Loucy (cell line): ENCODE measurements around the gene BFAR.
"Not testable (repeated sequence)": the region's sequence is repeated elsewhere in the genome, so short reads cannot be mapped to it uniquely, and the experiment has no call there.

Source experiments
- H2AFZ ChIP-seq: fragments of 200-600 bp; sonication (generic); 2 replicates; pipeline ENCODE4 v1.6.0; 2016; ENCODE audit warnings: antibody characterized with exemption, mild to moderate bottlenecking, low read length, moderate library complexity
- H3F3A ChIP-seq: fragments of 200-600 bp; 2 replicates; pipeline ENCODE4 v1.6.0; 2016; ENCODE audit warnings: antibody characterized with exemption, low read depth, mild to moderate bottlenecking
- H3K27me3 ChIP-seq: fragments of 200-600 bp; sonication (generic); 2 replicates; pipeline ENCODE4 v1.6.1; 2014; ENCODE audit warnings: low read length, mild to moderate bottlenecking; ENCODE audit not compliant: insufficient read depth, poor library complexity, severe bottlenecking
- H3K36me3 ChIP-seq: fragments of 200-600 bp; sonication (generic); 2 replicates; pipeline ENCODE4 v1.6.1; 2016; ENCODE audit warnings: low read length; ENCODE audit not compliant: insufficient read depth
- H3K4me1 ChIP-seq: fragments of 200-600 bp; sonication (generic); 2 replicates; pipeline ENCODE4 v1.5.1; 2014; ENCODE audit warnings: low read length, mild to moderate bottlenecking; ENCODE audit not compliant: insufficient read depth, poor library complexity, severe bottlenecking
- H3K4me2 ChIP-seq: fragments of 200-600 bp; sonication (generic); 2 replicates; pipeline ENCODE4 v1.6.0; 2014; ENCODE audit warnings: antibody characterized with exemption, low read length, low read depth, mild to moderate bottlenecking; ENCODE audit not compliant: poor library complexity, severe bottlenecking
- H3K4me3 ChIP-seq: fragments of 200-600 bp; sonication (generic); 2 replicates; pipeline ENCODE4 v1.5.1; 2014; ENCODE audit warnings: low read length, mild to moderate bottlenecking, mixed read lengths; ENCODE audit not compliant: poor library complexity, severe bottlenecking
- H3K79me2 ChIP-seq: fragments of 200-600 bp; sonication (generic); 2 replicates; pipeline ENCODE4 v1.6.1; 2014; ENCODE audit warnings: low read length; ENCODE audit not compliant: insufficient read depth
- H3K9ac ChIP-seq: fragments of 200-600 bp; sonication (generic); 2 replicates; pipeline ENCODE4 v1.6.0; 2014; ENCODE audit warnings: mild to moderate bottlenecking, low read depth, low read length, moderate library complexity; ENCODE audit not compliant: poor library complexity, severe bottlenecking
- H3K9me2 ChIP-seq: fragments of 200-600 bp; sonication (generic); replicated peaks from 2 replicates; pipeline ENCODE4 v1.6.1; 2016; ENCODE audit warnings: low read depth, low read length, mixed read lengths
- H3K9me3 ChIP-seq: fragments of 200-600 bp; sonication (generic); 2 replicates; pipeline ENCODE4 v1.6.1; 2014; ENCODE audit warnings: mild to moderate bottlenecking, antibody characterized with exemption, low read length, low read depth; ENCODE audit not compliant: insufficient read depth
- H4K20me1 ChIP-seq: fragments of 200-600 bp; sonication (generic); 2 replicates; pipeline ENCODE4 v1.6.0; 2014; ENCODE audit warnings: antibody characterized with exemption, low read length, mild to moderate bottlenecking; ENCODE audit not compliant: insufficient read depth, poor library complexity, severe bottlenecking

The BFAR gene

DNA sequence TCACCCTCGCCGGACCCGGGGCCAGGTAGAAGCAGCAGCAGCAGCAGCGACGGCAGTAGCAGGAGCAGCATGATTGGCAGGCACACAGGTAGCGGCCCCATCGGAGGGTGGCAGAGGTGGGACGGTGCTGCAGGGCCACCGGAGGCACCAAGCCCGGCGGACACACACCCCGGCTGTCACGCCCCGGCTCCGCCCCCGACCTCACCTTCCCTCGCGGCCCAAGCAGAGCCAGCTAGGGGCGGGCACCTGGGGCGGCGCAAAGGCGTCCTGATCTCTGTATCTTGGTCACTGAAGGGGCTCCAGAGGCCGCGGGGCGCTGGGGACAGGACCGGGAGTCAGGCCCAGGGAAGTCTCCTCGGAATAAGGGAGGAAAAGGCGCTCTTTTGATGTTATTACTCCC is 61.4 kb downstream of the BFAR start, which contains the start of gene PLA2G10:
Gene PLA2G10, minus strand, starts transcription at position 180 of the 400 bp plus-strand sequence. Its CDS starts 79 bp downstream, at position 101.
- not testable (repeated sequence) for H3K4me3 ChIP-seq, H3K36me3 ChIP-seq, H3K9me3 ChIP-seq, H3K4me2 ChIP-seq, H3K4me1 ChIP-seq, H3F3A ChIP-seq, H2AFZ ChIP-seq, H3K79me2 ChIP-seq, H3K27me3 ChIP-seq, H3K9ac ChIP-seq, H3K9me2 ChIP-seq, H4K20me1 ChIP-seq

DNA sequence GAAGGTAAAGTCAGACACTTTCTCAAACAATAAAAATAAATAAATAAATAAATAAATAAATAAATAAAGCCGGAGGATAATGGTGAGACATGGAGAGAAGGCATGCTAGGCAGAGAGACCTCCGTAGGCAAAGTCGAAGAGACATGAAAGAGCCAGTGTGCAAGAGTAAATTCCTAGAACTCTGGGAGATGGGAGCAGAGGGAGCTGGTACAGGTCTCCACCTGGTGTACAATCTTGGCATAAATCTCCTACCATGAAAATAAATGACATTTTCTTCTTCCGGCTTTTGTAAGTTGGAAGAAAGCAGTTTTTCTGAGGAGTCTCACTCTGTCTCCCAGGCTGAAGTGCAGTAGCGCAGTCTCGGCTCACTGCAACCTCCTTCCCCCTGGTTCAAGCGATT is 69.1 kb downstream of the BFAR start:
- not testable (repeated sequence) for H3K4me3 ChIP-seq, H3K79me2 ChIP-seq, H3K9me2 ChIP-seq, H3K27me3 ChIP-seq, H4K20me1 ChIP-seq, H3K4me1 ChIP-seq, H3K9me3 ChIP-seq, H3F3A ChIP-seq, H3K4me2 ChIP-seq, H3K9ac ChIP-seq, H3K36me3 ChIP-seq, H2AFZ ChIP-seq

DNA sequence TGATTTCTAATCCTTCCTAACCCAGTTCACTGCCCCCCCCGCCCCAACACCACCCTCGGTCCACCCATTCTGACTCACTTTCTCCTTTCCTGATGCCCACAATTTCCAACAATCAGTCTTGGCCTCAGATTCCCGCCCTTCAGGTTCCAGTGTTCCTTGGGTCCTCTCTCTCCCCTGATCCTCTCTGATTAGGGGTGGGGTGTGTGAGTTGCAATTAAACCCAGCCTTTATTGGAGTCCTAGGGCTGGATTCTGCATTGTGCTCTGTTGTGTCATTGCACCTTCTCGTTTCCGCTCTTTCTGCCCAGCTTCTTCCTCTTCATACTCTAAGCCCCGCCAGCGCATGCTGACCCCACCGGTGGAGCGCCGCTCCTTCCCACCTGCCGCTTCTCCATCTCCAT is 69.9 kb downstream of the BFAR start:
- not testable (repeated sequence) for H3K4me2 ChIP-seq, H3K4me1 ChIP-seq, H3K4me3 ChIP-seq, H3K9me3 ChIP-seq, H3K27me3 ChIP-seq, H3K79me2 ChIP-seq, H4K20me1 ChIP-seq, H2AFZ ChIP-seq, H3K36me3 ChIP-seq, H3K9me2 ChIP-seq, H3K9ac ChIP-seq, H3F3A ChIP-seq

DNA sequence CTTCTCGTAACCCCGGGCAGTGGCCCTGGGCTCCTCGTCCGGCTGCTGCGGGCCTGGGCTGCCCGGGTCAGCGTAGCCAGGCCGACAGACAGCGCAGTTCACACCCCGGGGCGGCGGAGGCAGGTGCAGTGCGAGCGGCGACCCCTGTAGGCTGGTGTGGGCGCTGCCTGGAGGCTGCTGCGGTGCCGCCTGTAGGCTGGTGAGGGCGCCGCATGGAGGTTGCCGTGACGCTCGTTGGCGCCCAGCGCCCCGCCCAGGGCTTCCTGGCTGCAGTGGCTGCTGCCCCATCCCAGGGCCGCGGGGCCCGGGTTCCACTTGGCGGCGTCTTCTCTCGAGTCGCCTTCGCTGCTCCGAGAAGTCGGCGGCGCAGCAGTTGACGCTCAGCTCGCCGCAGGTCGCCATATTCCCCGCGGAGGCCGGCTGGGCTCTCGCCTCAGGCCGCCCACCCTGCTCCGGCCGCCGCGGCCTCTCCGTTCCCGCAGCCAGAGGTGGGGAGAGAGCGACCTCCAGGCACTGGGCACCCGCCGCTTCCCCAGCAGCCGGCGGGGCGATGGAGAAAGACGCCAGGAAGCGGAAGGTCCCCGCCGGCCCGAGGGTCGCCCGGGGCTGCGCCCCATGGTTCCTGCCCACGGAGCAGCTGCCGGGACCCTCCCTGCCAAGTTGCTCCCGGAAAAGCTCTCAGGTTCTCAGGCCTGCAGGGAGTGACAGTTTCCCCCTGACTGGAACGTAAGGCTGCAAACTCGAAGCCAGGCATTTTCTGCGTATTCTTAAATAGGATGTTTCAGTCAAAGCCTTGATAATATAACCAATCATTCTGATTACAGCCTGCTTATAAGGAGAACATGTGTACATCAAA is 70.6 kb downstream of the BFAR start, which contains the start of gene NPIPA3:
Gene NPIPA3, plus strand, starts transcription at position 256 of the 856 bp plus-strand sequence. CDS start 5,533 bp downstream, outside the sequence.
- not testable (repeated sequence) for H3K9ac ChIP-seq, H2AFZ ChIP-seq, H3K4me2 ChIP-seq, H3K36me3 ChIP-seq, H3K79me2 ChIP-seq, H4K20me1 ChIP-seq, H3K4me3 ChIP-seq, H3F3A ChIP-seq, H3K9me3 ChIP-seq, H3K9me2 ChIP-seq, H3K27me3 ChIP-seq, H3K4me1 ChIP-seq
